IMR-90 (cell line): Measurements from ENCODE around the gene PLCL1. TPM values are rescaled to one million over a fixed set of nuclear protein-coding genes. Genes with fewer than 3 reads are reported as not detected.

Experiments
- ATAC-seq: fragments of 200-7000 bp; cut with Tn5 transposase; 2 replicates; pipeline ENCODE4 v1.9.1; 2020; ENCODE audit warnings: low read depth, mild to moderate bottlenecking, moderate library complexity
- BruUV-seq: library from RNA; stranded (reverse); fragments of 400-500 nt; replicated peaks from 2 replicates; lab custom pipeline; 2021; lab: Mats Ljungman, UMichigan
- CTCF ChIA-PET: fragments of 300-600 bp; formaldehyde crosslinking; extraction: SDS; loops from one replicate; lab custom pipeline; 2021; ENCODE audit warnings: antibody characterized with exemption; lab: Yijun Ruan, JAX
- POLR2A ChIA-PET: fragments of 300-600 bp; sonication (Branson Sonifier 250); formaldehyde crosslinking; loops from one replicate; lab custom pipeline; 2022; ENCODE audit warnings: antibody characterized with exemption; ENCODE audit not compliant: unreplicated experiment; lab: Charles Lee
- DNase-seq: peaks from one replicate; pipeline ENCODE4 v3.0.0; 2013
- H2AFZ ChIP-seq: replicated peaks from 2 replicates; pipeline ENCODE3; 2013; ENCODE audit warnings: low read length, mild to moderate bottlenecking; ENCODE audit not compliant: poor library complexity
- H2AK5ac ChIP-seq: 2 replicates; pipeline ENCODE4 v1.6.1; 2013; ENCODE audit warnings: low read depth, low read length, inconsistent platforms
- H2AK9ac ChIP-seq: replicated peaks from 2 replicates; pipeline ENCODE3; 2013; ENCODE audit warnings: mild to moderate bottlenecking, low read depth, low read length, moderate library complexity; ENCODE audit not compliant: poor library complexity
- H2BK120ac ChIP-seq: 2 replicates; pipeline ENCODE4 v1.6.1; 2013; ENCODE audit warnings: low read depth, low read length, inconsistent platforms
- H2BK15ac ChIP-seq: 3 replicates; pipeline ENCODE4 v1.6.1; 2013; ENCODE audit warnings: low read depth, low read length, inconsistent platforms
- H2BK20ac ChIP-seq: 2 replicates; pipeline ENCODE4 v1.6.1; 2013; ENCODE audit warnings: low read depth, mild to moderate bottlenecking, inconsistent platforms, low read length, moderate library complexity
- H2BK5ac ChIP-seq: 2 replicates; pipeline ENCODE4 v1.6.1; 2013; ENCODE audit warnings: mild to moderate bottlenecking, low read depth, low read length, inconsistent platforms; ENCODE audit not compliant: poor library complexity, severe bottlenecking
- H3K14ac ChIP-seq: replicated peaks from 2 replicates; pipeline ENCODE4 v1.6.1; 2013; ENCODE audit warnings: low read depth, low read length, inconsistent platforms
- H3K18ac ChIP-seq: 2 replicates; pipeline ENCODE4 v1.6.1; 2013; ENCODE audit warnings: low read depth, low read length, control low read depth
- H3K23ac ChIP-seq: 2 replicates; pipeline ENCODE4 v1.6.1; 2013; ENCODE audit warnings: low read depth, low read length, inconsistent platforms
- H3K27ac ChIP-seq: 2 replicates; pipeline ENCODE4 v1.5.1; 2013; ENCODE audit warnings: mild to moderate bottlenecking, control low read depth, low read length; ENCODE audit not compliant: insufficient read depth
- H3K27me3 ChIP-seq: 2 replicates; pipeline ENCODE4 v1.6.1; 2013; ENCODE audit warnings: low read length; ENCODE audit not compliant: control insufficient read depth, insufficient read depth
- H3K36me3 ChIP-seq: 2 replicates; pipeline ENCODE4 v1.6.1; 2013; ENCODE audit warnings: low read length, mixed read lengths; ENCODE audit not compliant: control insufficient read depth, insufficient read depth
- H3K4ac ChIP-seq: 2 replicates; pipeline ENCODE4 v1.6.1; 2013; ENCODE audit warnings: low read depth, low read length, inconsistent platforms
- H3K4me1 ChIP-seq: 2 replicates; pipeline ENCODE4 v1.6.1; 2013; ENCODE audit warnings: low read length, mixed read lengths; ENCODE audit not compliant: control insufficient read depth, insufficient read depth
- H3K4me2 ChIP-seq: 2 replicates; pipeline ENCODE4 v1.6.1; 2013; ENCODE audit warnings: low read depth, mild to moderate bottlenecking, control low read depth, low read length, moderate library complexity
- H3K4me3 ChIP-seq: 2 replicates; pipeline ENCODE4 v1.5.1; 2013; ENCODE audit warnings: low read depth, mild to moderate bottlenecking, control low read depth, low read length, moderate library complexity; ENCODE audit not compliant: insufficient read depth
- H3K56ac ChIP-seq: 2 replicates; pipeline ENCODE4 v1.6.1; 2013; ENCODE audit warnings: low read length, inconsistent platforms; ENCODE audit not compliant: insufficient read depth; ENCODE audit errors: extremely low read depth
- H3K79me1 ChIP-seq, 2 experiments: 2 replicates each; pipeline ENCODE4 v1.6.1; 2013; ENCODE audit warnings: low read length in 2 of 2, inconsistent platforms in 1 of 2, low read depth in 1 of 2
- H3K9ac ChIP-seq: 2 replicates; pipeline ENCODE4 v1.6.1; 2013; ENCODE audit warnings: low read depth, low read length, control low read depth
- H3K9me1 ChIP-seq: 2 replicates; pipeline ENCODE4 v1.6.1; 2013; ENCODE audit warnings: low read length, inconsistent platforms; ENCODE audit not compliant: insufficient read depth
- H3K9me3 ChIP-seq: 2 replicates; pipeline ENCODE4 v1.6.1; 2013; ENCODE audit warnings: low read length; ENCODE audit not compliant: control insufficient read depth, insufficient read depth
- H4K20me1 ChIP-seq: 2 replicates; pipeline ENCODE4 v1.6.1; 2013; ENCODE audit warnings: low read length, inconsistent platforms; ENCODE audit not compliant: insufficient read depth
- H4K5ac ChIP-seq: 2 replicates; pipeline ENCODE4 v1.6.1; 2013; ENCODE audit warnings: mild to moderate bottlenecking, low read depth, low read length, control low read depth
- H4K8ac ChIP-seq, 2 experiments: 2 replicates each; pipeline ENCODE4 v1.6.1; 2013; ENCODE audit warnings: low read depth in 2 of 2, low read length in 2 of 2, control low read depth in 1 of 2, inconsistent platforms in 1 of 2
- H4K91ac ChIP-seq: 2 replicates; pipeline ENCODE4 v1.6.1; 2013; ENCODE audit warnings: low read depth, low read length, inconsistent platforms; ENCODE audit not compliant: insufficient read depth
- BHLHE40 ChIP-seq: fragments of 150-350 bp; IDR thresholded peaks from 2 replicates; pipeline ENCODE4 v1.6.1; 2016; ENCODE audit warnings: mild to moderate bottlenecking, low read depth, low read length
- CEBPB ChIP-seq: IDR thresholded peaks from 2 replicates; pipeline ENCODE4 v1.6.1; 2012; ENCODE audit warnings: low read depth, low read length, improper control_type of control experiment
- CHD1 ChIP-seq: IDR thresholded peaks from 2 replicates; pipeline ENCODE4 v1.6.1; 2012; ENCODE audit warnings: low read depth, low read length, improper control_type of control experiment
- FOS ChIP-seq: fragments of 150-350 bp; IDR thresholded peaks from 2 replicates; pipeline ENCODE4 v1.6.1; 2016; ENCODE audit warnings: low read depth, low read length
- MAZ ChIP-seq: IDR thresholded peaks from 2 replicates; pipeline ENCODE4 v1.6.1; 2012; ENCODE audit warnings: low read depth, mild to moderate bottlenecking, low read length, improper control_type of control experiment, moderate library complexity, borderline replicate concordance
- NFE2L2 ChIP-seq: fragments of 150-350 bp; IDR thresholded peaks from 2 replicates; pipeline ENCODE4 v1.6.1; 2016; ENCODE audit warnings: low read depth, mild to moderate bottlenecking, low read length
- RAD21 ChIP-seq: IDR thresholded peaks from 2 replicates; pipeline ENCODE4 v1.6.1; 2012; ENCODE audit warnings: low read length, improper control_type of control experiment
- RCOR1 ChIP-seq: IDR thresholded peaks from 2 replicates; pipeline ENCODE4 v1.6.1; 2012; ENCODE audit warnings: mild to moderate bottlenecking, low read length, improper control_type of control experiment; ENCODE audit not compliant: insufficient replicate concordance
- RFX5 ChIP-seq: IDR thresholded peaks from 2 replicates; pipeline ENCODE4 v1.8.0; 2012; ENCODE audit warnings: low read depth, mild to moderate bottlenecking, low read length, moderate library complexity
- SMC3 ChIP-seq: fragments of 150-350 bp; IDR thresholded peaks from 2 replicates; pipeline ENCODE4 v1.6.1; 2016; ENCODE audit warnings: low read depth, mild to moderate bottlenecking, antibody characterized with exemption, low read length, moderate library complexity
- WGBS, 2 experiments: methylation state at CpG; one replicate each; pipeline versions ENCODE4 v1.1.5 to v1.1.7; 2013; ENCODE audit warnings: missing lambda C conversion rate in 2 of 2; ENCODE audit not compliant: insufficient read length in 1 of 2; ENCODE audit errors: extremely low coverage in 2 of 2; 5-methylcytosine and 5-hydroxymethylcytosine counted together
- dilution Hi-C: fragments of 300-500 bp; cut with HindIII; formaldehyde crosslinking; loops from one replicate; pipeline ENCODE4 v1.14.3; 2018; ENCODE audit warnings: low sequenced_read_pairs; ENCODE audit not compliant: unreplicated experiment
- in situ Hi-C: fragments of 300-500 bp; cut with MboI; formaldehyde crosslinking; loops from 3 replicates; pipeline ENCODE4 v1.14.3; 2019; ENCODE audit warnings: low sequenced_read_pairs, inconsistent platforms, mixed read lengths
- intact Hi-C: fragments of 100-400 bp; cut with micrococcal nuclease; formaldehyde crosslinking; loops from 2 replicates; pipeline ENCODE4 v1.10.0; 2022
- polyA plus RNA-seq, 3 experiments: library from polyadenylated mRNA; depleted of rRNA; stranded (reverse); fragments of >200 nt; gene quantifications; 2 replicates each; pipeline ENCODE4 v1.2.3, GENCODE V29; 2012; ENCODE audit warnings: low replicate concordance in 1 of 3
- total RNA-seq: library from RNA; depleted of rRNA; stranded (reverse); fragments of >200 nt; gene quantifications from 2 replicates; pipeline ENCODE4 v1.2.3, GENCODE V29; 2012
- TF ChIP-seq, protein P1 (sequence below): fragments of 150-350 bp; IDR thresholded peaks from 2 replicates; pipeline ENCODE4 v1.6.1; 2016; ENCODE audit warnings: low read depth, mild to moderate bottlenecking, low read length, moderate library complexity, borderline replicate concordance
- TF ChIP-seq, protein P2 (sequence below): conservative IDR thresholded peaks from 2 replicates; pipeline ENCODE4 v1.5.1; 2012; ENCODE audit warnings: mild to moderate bottlenecking, low read depth, low read length, improper control_type of control experiment
- TF ChIP-seq, protein P3 (sequence below): fragments of 150-350 bp; IDR thresholded peaks from 2 replicates; pipeline ENCODE4 v1.6.1; 2017; ENCODE audit warnings: mild to moderate bottlenecking, antibody characterized with exemption, low read length, low read depth

The PLCL1 gene
- total and polyA plus RNA-seq, 2 of the 4 experiments (the other 2 are of a cell fraction), result 0.14 to 0.18 TPM

DNA sequence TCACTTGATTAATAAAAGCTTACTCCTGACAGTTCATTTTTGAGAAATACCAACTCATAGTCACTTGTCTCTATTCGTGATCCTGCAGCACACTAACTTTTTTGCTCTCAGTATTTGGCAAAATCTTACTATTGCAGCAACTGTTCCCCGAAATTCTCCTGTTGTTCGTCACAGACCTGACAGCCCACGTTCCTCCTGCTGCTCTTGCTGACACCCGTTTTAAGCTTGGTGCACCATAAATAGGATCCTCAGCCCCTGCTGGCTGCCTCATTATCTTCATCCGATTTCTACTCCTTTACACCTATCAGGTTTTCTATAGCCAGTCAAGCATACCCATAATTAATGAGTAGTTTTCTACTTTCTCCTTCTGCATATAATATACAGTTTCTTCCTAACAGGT, 368.8 kb downstream of the PLCL1 start:
- Histone ChIP-seq H3K79me1 (no peaks in the 10 kb centered on the region), H3K14ac (no peak overlapping the region), H3K27me3 (no peaks in the 10 kb centered on the region), H4K8ac (no peak overlapping the region), H3K27ac (no peak overlapping the region), H3K9ac (no peak overlapping the region), H3K4me3 (no peak overlapping the region), H3K18ac (no peak overlapping the region), H2AFZ (no peak overlapping the region), H3K4me1 (no peaks in the 10 kb centered on the region), H2BK20ac (no peak overlapping the region), H4K91ac (no peak overlapping the region), H2AK5ac (no peak overlapping the region), H3K9me1 (no peaks in the 10 kb centered on the region), H2BK15ac (no peak overlapping the region), H3K9me3 (no peaks in the 10 kb centered on the region), H3K36me3 (no peaks in the 10 kb centered on the region), H2BK120ac (no peak overlapping the region), H2BK5ac (no peak overlapping the region), H3K4me2 (no peak overlapping the region), H3K56ac (no peak overlapping the region), H3K23ac (no peak overlapping the region), H3K4ac (no peak overlapping the region), H2AK9ac (no peak overlapping the region), H4K20me1 (no peaks in the 10 kb centered on the region), H4K5ac (no peak overlapping the region)
- in situ Hi-C loops (no loop called here), dilution Hi-C loops (no loop called here), intact Hi-C loops (no loop called here)
- no peak for DNase-seq
- ChIA-PET POLR2A (no interaction called here), CTCF (interaction anchor here (0.6 kb wide), 1 partner anchor 37 kb away, joined by 3 read pairs; no protein-coding TSS in a partner anchor)
- no peak for ATAC-seq
- BruUV-seq, result no TSS peak
- WGBS, 2 experiments, result 0% methylated on average over 1 of the region's 6 CpGs; no CpG with 5 or more reads in 1 of the 2 experiments
- TF ChIP-seq CEBPB, result no peak
- TF ChIP-seq, protein P1, sequence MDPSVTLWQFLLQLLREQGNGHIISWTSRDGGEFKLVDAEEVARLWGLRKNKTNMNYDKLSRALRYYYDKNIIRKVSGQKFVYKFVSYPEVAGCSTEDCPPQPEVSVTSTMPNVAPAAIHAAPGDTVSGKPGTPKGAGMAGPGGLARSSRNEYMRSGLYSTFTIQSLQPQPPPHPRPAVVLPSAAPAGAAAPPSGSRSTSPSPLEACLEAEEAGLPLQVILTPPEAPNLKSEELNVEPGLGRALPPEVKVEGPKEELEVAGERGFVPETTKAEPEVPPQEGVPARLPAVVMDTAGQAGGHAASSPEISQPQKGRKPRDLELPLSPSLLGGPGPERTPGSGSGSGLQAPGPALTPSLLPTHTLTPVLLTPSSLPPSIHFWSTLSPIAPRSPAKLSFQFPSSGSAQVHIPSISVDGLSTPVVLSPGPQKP, result no peak
- no peak for TF ChIP-seq MAZ
- no peak for TF ChIP-seq BHLHE40
- TF ChIP-seq SMC3, result no peak
- TF ChIP-seq RAD21, result no peak
- TF ChIP-seq RCOR1, result no peak
- TF ChIP-seq, protein P2, sequence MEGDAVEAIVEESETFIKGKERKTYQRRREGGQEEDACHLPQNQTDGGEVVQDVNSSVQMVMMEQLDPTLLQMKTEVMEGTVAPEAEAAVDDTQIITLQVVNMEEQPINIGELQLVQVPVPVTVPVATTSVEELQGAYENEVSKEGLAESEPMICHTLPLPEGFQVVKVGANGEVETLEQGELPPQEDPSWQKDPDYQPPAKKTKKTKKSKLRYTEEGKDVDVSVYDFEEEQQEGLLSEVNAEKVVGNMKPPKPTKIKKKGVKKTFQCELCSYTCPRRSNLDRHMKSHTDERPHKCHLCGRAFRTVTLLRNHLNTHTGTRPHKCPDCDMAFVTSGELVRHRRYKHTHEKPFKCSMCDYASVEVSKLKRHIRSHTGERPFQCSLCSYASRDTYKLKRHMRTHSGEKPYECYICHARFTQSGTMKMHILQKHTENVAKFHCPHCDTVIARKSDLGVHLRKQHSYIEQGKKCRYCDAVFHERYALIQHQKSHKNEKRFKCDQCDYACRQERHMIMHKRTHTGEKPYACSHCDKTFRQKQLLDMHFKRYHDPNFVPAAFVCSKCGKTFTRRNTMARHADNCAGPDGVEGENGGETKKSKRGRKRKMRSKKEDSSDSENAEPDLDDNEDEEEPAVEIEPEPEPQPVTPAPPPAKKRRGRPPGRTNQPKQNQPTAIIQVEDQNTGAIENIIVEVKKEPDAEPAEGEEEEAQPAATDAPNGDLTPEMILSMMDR, result no peak
- TF ChIP-seq NFE2L2, result no peak
- no peak for TF ChIP-seq CHD1
- no peak for TF ChIP-seq RFX5
- TF ChIP-seq, protein P3, sequence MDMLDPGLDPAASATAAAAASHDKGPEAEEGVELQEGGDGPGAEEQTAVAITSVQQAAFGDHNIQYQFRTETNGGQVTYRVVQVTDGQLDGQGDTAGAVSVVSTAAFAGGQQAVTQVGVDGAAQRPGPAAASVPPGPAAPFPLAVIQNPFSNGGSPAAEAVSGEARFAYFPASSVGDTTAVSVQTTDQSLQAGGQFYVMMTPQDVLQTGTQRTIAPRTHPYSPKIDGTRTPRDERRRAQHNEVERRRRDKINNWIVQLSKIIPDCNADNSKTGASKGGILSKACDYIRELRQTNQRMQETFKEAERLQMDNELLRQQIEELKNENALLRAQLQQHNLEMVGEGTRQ, result no peak
- no peak for TF ChIP-seq FOS
